OCI-LY7 (cell line): ENCODE results near the gene LZTR1. TPM values are rescaled to one million over a fixed set of nuclear protein-coding genes. Genes with fewer than 3 reads are reported as not detected.
"Not testable (repeated sequence)": the region's sequence is repeated elsewhere in the genome, so short reads cannot be mapped to it uniquely, and the experiment has no call there.

Experiments used
- BruUV-seq: library from RNA; stranded (reverse); fragments of 400-500 nt; replicated peaks from 2 replicates; lab custom pipeline; 2021; lab: Mats Ljungman, UMichigan
- CTCF ChIA-PET: fragments of 300-600 bp; sonication (Branson Sonifier 250); formaldehyde crosslinking; loops from one replicate; lab custom pipeline; 2022; ENCODE audit warnings: antibody characterized with exemption; ENCODE audit not compliant: unreplicated experiment; lab: Charles Lee
- POLR2A ChIA-PET: fragments of 300-600 bp; sonication (Branson Sonifier 250); formaldehyde crosslinking; loops from one replicate; lab custom pipeline; 2022; ENCODE audit warnings: antibody characterized with exemption; lab: Charles Lee
- DNase-seq: peaks from one replicate; pipeline ENCODE4 v3.0.0-alpha.2; 2015; ENCODE audit warnings: low spot score
- H2AFZ ChIP-seq: fragments of 200-600 bp; sonication (generic), shearing (Covaris generic); 2 replicates; pipeline ENCODE4 v1.6.1; 2014; ENCODE audit warnings: mild to moderate bottlenecking, antibody characterized with exemption, low read length, moderate library complexity
- H3K27ac ChIP-seq: fragments of 200-600 bp; sonication (generic); 2 replicates; pipeline ENCODE4 v1.5.1; 2014; ENCODE audit warnings: mixed run types, low read depth, mild to moderate bottlenecking, moderate library complexity, low read length, inconsistent platforms; ENCODE audit not compliant: poor library complexity, severe bottlenecking
- H3K36me3 ChIP-seq: fragments of 200-600 bp; sonication (generic); 2 replicates; pipeline ENCODE4 v1.6.1; 2014; ENCODE audit warnings: mild to moderate bottlenecking, antibody characterized with exemption, low read length, moderate library complexity, mixed read lengths; ENCODE audit not compliant: insufficient read depth
- H3K4me1 ChIP-seq: fragments of 200-600 bp; sonication (generic); 2 replicates; pipeline ENCODE4 v1.5.1; 2014; ENCODE audit warnings: mild to moderate bottlenecking, low read length; ENCODE audit not compliant: insufficient read depth, poor library complexity, severe bottlenecking
- H3K4me2 ChIP-seq: fragments of 200-600 bp; sonication (generic); 2 replicates; pipeline ENCODE4 v1.6.1; 2014; ENCODE audit warnings: mild to moderate bottlenecking, low read length
- H3K4me3 ChIP-seq: fragments of 200-600 bp; sonication (generic); 2 replicates; pipeline ENCODE4 v1.5.1; 2014; ENCODE audit warnings: mild to moderate bottlenecking, low read depth, low read length; ENCODE audit not compliant: poor library complexity, severe bottlenecking
- H3K79me2 ChIP-seq: fragments of 200-600 bp; sonication (generic); 2 replicates; pipeline ENCODE4 v1.6.1; 2016; ENCODE audit warnings: low read depth, mild to moderate bottlenecking, low read length, moderate library complexity, mixed read lengths; ENCODE audit not compliant: insufficient read depth
- H3K9me2 ChIP-seq: fragments of 200-600 bp; sonication (generic); 2 replicates; pipeline ENCODE4 v1.6.1; 2016; ENCODE audit warnings: mild to moderate bottlenecking, low read length, mixed read lengths; ENCODE audit not compliant: insufficient read depth
- H3K9me3 ChIP-seq: fragments of 200-600 bp; sonication (generic); 2 replicates; pipeline ENCODE4 v1.6.1; 2014; ENCODE audit warnings: mild to moderate bottlenecking, mixed run types, low read length, mixed read lengths
- H4K20me1 ChIP-seq: fragments of 200-600 bp; sonication (generic); 2 replicates; pipeline ENCODE4 v1.6.1; 2014; ENCODE audit warnings: mild to moderate bottlenecking, antibody characterized with exemption, low read length, moderate library complexity, mixed read lengths; ENCODE audit not compliant: insufficient read depth
- EZH2phosphoT487 ChIP-seq: fragments of 200-600 bp; sonication (generic); IDR thresholded peaks from 2 replicates; pipeline ENCODE4 v1.6.1; 2018; ENCODE audit warnings: low read depth, borderline replicate concordance, mild to moderate bottlenecking, mixed run types, antibody characterized with exemption, low read length, moderate library complexity, mixed read lengths
- intact Hi-C: fragments of 100-400 bp; cut with micrococcal nuclease; formaldehyde crosslinking; loops from one replicate; pipeline ENCODE4 v1.10.0; 2022; ENCODE audit not compliant: unreplicated experiment
- microRNA-seq: library from miRNA; unstranded; fragments of <30 nt; microRNA quantifications from one replicate; pipeline ENCODE4 v1.2.0, GENCODE V29; 2022; ENCODE audit warnings: borderline replicate concordance
- small RNA-seq: library from RNA; depleted of rRNA; stranded (forward); fragments of <200 nt; gene quantifications from one replicate; pipeline ENCODE3, GENCODE V24; 2014
- total RNA-seq, 2 experiments: library from RNA; depleted of rRNA in 1 of 2; stranded (reverse); fragments of >200 nt in 1 of 2; shearing (Covaris generic) in 1 of 2; gene quantifications; 2 replicates each; pipeline ENCODE4 v1.2.3, GENCODE V29; 2014 to 2022
- TF ChIP-seq, protein P1 (sequence below): fragments of 200-600 bp; sonication (generic); conservative IDR thresholded peaks from 2 replicates; pipeline ENCODE4 v1.5.1; 2014; ENCODE audit warnings: mild to moderate bottlenecking, antibody characterized with exemption, low read length, moderate library complexity, mixed read lengths

LZTR1 gene
- total RNA-seq, 2 experiments from 2014 or later, result 46.8 to 61.8 TPM

DNA sequence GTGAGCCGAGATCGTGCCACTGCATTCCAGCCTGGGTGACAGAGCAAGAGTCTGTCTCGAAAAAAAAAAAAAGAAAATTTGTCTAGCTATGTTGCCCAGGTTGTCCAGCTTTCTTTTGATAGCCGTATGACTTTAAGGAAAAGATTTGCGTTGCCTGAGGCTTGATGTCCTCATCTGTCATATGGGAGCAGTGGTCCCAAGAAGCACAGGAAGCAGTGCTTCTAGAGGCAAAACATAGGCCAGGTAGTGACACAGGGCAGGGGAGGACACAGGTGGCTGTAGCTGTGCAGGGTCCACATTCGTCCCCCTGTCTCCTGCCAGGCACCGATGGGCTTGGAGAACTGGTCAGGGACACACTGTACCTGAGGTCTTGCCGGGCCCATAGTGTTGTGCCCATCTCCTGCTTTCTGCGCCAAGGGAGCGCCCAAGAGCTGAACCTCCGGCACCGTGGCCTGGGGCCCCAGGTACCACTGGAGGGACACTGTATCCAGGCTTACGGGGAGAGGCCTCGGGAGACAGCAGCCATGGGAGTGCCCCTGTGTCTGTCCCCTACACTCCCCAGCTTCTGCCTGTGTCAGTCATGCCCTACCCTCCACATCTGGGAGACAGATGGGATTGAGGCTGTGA lies 65.1 kb downstream of the LZTR1 start:
- no peaks in the 10 kb centered on the region for H3K9me2 ChIP-seq
- H3K36me3 ChIP-seq, result no peaks in the 10 kb centered on the region
- no peaks in the 10 kb centered on the region for H3K9me3 ChIP-seq
- intact Hi-C loops, result no loop called here
- peaks cover 9% of the 10 kb centered on the region for H3K4me1 ChIP-seq
- ChIA-PET POLR2A (interaction anchor here (0.5 to 1.0 kb wide), 3 partner anchors 18 to 24 kb away, joined by 3 read pairs; no protein-coding TSS in a partner anchor), CTCF (no interaction called here)
- no peak overlapping the region for H3K27ac ChIP-seq
- no peak overlapping the region for H3K4me3 ChIP-seq
- TF ChIP-seq, protein P1, sequence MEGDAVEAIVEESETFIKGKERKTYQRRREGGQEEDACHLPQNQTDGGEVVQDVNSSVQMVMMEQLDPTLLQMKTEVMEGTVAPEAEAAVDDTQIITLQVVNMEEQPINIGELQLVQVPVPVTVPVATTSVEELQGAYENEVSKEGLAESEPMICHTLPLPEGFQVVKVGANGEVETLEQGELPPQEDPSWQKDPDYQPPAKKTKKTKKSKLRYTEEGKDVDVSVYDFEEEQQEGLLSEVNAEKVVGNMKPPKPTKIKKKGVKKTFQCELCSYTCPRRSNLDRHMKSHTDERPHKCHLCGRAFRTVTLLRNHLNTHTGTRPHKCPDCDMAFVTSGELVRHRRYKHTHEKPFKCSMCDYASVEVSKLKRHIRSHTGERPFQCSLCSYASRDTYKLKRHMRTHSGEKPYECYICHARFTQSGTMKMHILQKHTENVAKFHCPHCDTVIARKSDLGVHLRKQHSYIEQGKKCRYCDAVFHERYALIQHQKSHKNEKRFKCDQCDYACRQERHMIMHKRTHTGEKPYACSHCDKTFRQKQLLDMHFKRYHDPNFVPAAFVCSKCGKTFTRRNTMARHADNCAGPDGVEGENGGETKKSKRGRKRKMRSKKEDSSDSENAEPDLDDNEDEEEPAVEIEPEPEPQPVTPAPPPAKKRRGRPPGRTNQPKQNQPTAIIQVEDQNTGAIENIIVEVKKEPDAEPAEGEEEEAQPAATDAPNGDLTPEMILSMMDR, result no peak
- TF ChIP-seq EZH2phosphoT487, result no peak
- no peaks in the 10 kb centered on the region for H3K79me2 ChIP-seq
- no peak overlapping the region for H2AFZ ChIP-seq
- no peak overlapping the region for H3K4me2 ChIP-seq
- no peaks in the 10 kb centered on the region for H4K20me1 ChIP-seq
- no TSS peak for BruUV-seq
- no peak for DNase-seq

DNA sequence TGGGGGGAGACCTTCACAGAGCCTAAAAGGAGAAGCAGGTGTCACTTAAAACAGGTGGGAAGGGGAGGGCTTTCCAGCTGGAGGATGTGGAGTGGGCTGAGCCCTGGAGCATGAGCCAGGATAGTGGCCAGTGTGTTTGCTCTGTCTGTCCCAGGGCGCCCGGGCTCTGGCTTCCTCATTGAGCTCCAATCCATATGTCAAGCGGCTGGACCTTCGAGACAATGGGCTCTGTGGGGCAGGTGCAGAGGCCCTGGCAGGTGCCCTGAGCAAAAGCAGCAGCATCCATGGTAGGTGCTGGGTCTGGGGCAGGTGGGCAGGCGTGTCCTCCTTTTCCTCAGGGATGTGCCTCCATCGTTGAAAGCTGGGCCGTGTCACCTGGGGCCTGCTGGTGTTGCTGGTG lies 65.6 kb downstream of the LZTR1 start:
- TF ChIP-seq, protein P1, result no peak
- no peak for TF ChIP-seq EZH2phosphoT487
- H3K4me2 ChIP-seq, result no peak overlapping the region
- no peak overlapping the region for H3K4me3 ChIP-seq
- H2AFZ ChIP-seq, result no peak overlapping the region
- no peak for DNase-seq
- peaks cover 9% of the 10 kb centered on the region for H3K4me1 ChIP-seq
- no peaks in the 10 kb centered on the region for H3K9me2 ChIP-seq
- no TSS peak for BruUV-seq
- no peaks in the 10 kb centered on the region for H3K9me3 ChIP-seq
- no peaks in the 10 kb centered on the region for H3K36me3 ChIP-seq
- H3K27ac ChIP-seq, result no peak overlapping the region
- intact Hi-C loops, result no loop called here
- CTCF ChIA-PET, result no interaction called here
- POLR2A ChIA-PET, result interaction anchor here (0.5 kb wide), 1 partner anchor 24 kb away, joined by 3 read pairs; no protein-coding TSS in a partner anchor
- H3K79me2 ChIP-seq, result no peaks in the 10 kb centered on the region
- no peaks in the 10 kb centered on the region for H4K20me1 ChIP-seq

DNA sequence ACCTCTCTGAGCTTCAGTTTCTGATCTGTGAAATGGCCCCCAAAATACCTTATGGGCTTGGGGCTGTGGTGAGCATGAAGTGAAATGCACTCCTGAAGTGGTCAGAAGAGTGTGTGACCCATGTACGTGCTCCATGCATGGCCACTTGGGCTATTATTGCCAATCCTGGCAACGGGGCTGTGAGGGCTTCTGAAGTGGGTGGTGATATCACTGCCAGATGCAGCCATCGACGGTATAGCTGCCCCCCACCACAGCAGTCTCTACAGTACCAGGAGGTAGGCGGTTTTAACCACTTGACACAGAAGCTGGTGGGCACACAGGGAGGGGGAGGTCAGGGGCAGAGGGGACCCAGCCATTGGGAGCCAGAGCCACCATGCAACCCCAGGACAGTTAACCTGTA lies 66.4 kb downstream of the LZTR1 start:
- CTCF ChIA-PET, intact Hi-C loops: not testable (repeated sequence)

More for the DNA sequence above, 66.4 kb downstream of the LZTR1 start:
- BruUV-seq, H3K4me3 ChIP-seq, H3K4me2 ChIP-seq, H4K20me1 ChIP-seq, H3K27ac ChIP-seq, H3K9me3 ChIP-seq, H3K9me2 ChIP-seq, H3K36me3 ChIP-seq, POLR2A ChIA-PET, DNase-seq, H3K79me2 ChIP-seq, H3K4me1 ChIP-seq, H2AFZ ChIP-seq: not testable (repeated sequence)

Small RNAs within 50 kb of the gene (microRNA-seq; reads per million reads assigned to microRNA genes)
- not detected for gene MIR649

Small RNAs within 50 kb of the gene (small RNA-seq; reads per million reads assigned to genes)
- gene MIR649, result not detected

Other genes with a start within 250 kb of the LZTR1 start
- not detected in 2 replicates for gene SERPIND1, start 208.2 kb upstream of the LZTR1 start, total RNA-seq (2014; rRNA removed; shearing (Covaris generic))
- gene SERPIND1, start 208.2 kb upstream of the LZTR1 start, total RNA-seq (2022), result not detected in 2 replicates
- gene PI4KA, start 123.5 kb upstream of the LZTR1 start, total RNA-seq (2014; rRNA removed; shearing (Covaris generic)), result 43.9 and 46.9 TPM in 2 replicates
- gene PI4KA, start 123.5 kb upstream of the LZTR1 start, total RNA-seq (2022), result 95.7 and 100 TPM in 2 replicates
- 9.7 and 12.7 TPM in 2 replicates for gene SNAP29, start 123.3 kb upstream of the LZTR1 start, total RNA-seq (2014; rRNA removed; shearing (Covaris generic))
- gene SNAP29, start 123.3 kb upstream of the LZTR1 start, total RNA-seq (2022), result 26.9 and 33.2 TPM in 2 replicates
- 47.5 and 57.7 TPM in 2 replicates for gene CRKL, start 64.9 kb upstream of the LZTR1 start, total RNA-seq (2014; rRNA removed; shearing (Covaris generic))
- gene CRKL, start 64.9 kb upstream of the LZTR1 start, total RNA-seq (2022), result 70.9 and 73.4 TPM in 2 replicates
- gene AIFM3, start 15.0 kb upstream of the LZTR1 start, total RNA-seq (2014; rRNA removed; shearing (Covaris generic)), result 0.47 TPM in 1 of 2 replicates, not detected in the other
- gene AIFM3, start 15.0 kb upstream of the LZTR1 start, total RNA-seq (2022), result not detected in 2 replicates
- 60.4 and 73.0 TPM in 2 replicates for gene THAP7, start 19.8 kb downstream of the LZTR1 start, total RNA-seq (2014; rRNA removed; shearing (Covaris generic))
- 35.8 and 36.3 TPM in 2 replicates for gene THAP7, start 19.8 kb downstream of the LZTR1 start, total RNA-seq (2022)
- 0.06 TPM in 1 of 2 replicates, not detected in the other for gene P2RX6, start 32.9 kb downstream of the LZTR1 start, total RNA-seq (2014; rRNA removed; shearing (Covaris generic))
- gene P2RX6, start 32.9 kb downstream of the LZTR1 start, total RNA-seq (2022), result 0.30 and 0.32 TPM in 2 replicates
- gene SLC7A4, start 50.3 kb downstream of the LZTR1 start, total RNA-seq (2014; rRNA removed; shearing (Covaris generic)), result not detected in 2 replicates
- not detected in 2 replicates for gene SLC7A4, start 50.3 kb downstream of the LZTR1 start, total RNA-seq (2022)
- not detected in 2 replicates for gene LRRC74B, start 63.6 kb downstream of the LZTR1 start, total RNA-seq (2014; rRNA removed; shearing (Covaris generic))
- not detected in 2 replicates for gene LRRC74B, start 63.6 kb downstream of the LZTR1 start, total RNA-seq (2022)